ENCODE measurements around the gene CAPN2.

GRCh38 chr1:223727541-223727940 lies 15.2 kb downstream of the CAPN2 start:
- TF ChIP-seq CREB1 (IDR thresholded peaks at IDR 0.05; ENCODE audit: low read depth) (no peak), RAD21 (IDR thresholded peaks at IDR 0.05; ENCODE audit: low read depth) (no peak), TCF12 (IDR thresholded peaks at IDR 0.05; ENCODE audit: low read depth) (no peak), ZBTB7A (IDR thresholded peaks at IDR 0.05; ENCODE audit: low read depth) (no peak), EP300 (IDR thresholded peaks at IDR 0.05; ENCODE audit: borderline replicate concordance) (no peak), YY1 (IDR thresholded peaks at IDR 0.05; ENCODE audit: low read depth) (no peak), CEBPB (IDR thresholded peaks at IDR 0.05) (no peak), MAX (IDR thresholded peaks at IDR 0.05) (no peak), REST (IDR thresholded peaks at IDR 0.05; ENCODE audit: low read depth) (no peak), TAF1 (IDR thresholded peaks at IDR 0.05; ENCODE audit: low read depth) (no peak), EGR1 (IDR thresholded peaks at IDR 0.05) (no peak)
- TF ChIP-seq, protein P1, sequence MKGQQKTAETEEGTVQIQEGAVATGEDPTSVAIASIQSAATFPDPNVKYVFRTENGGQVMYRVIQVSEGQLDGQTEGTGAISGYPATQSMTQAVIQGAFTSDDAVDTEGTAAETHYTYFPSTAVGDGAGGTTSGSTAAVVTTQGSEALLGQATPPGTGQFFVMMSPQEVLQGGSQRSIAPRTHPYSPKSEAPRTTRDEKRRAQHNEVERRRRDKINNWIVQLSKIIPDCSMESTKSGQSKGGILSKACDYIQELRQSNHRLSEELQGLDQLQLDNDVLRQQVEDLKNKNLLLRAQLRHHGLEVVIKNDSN (IDR thresholded peaks at IDR 0.05) = no peak

Measured in Ishikawa (cell line).